Activated T-helper 1 cell treated with anti-CD3 and anti-CD28 coated beads, Interleukin-12 subunit alpha, Interleukin-12 subunit beta, Interleukin-2, Interleukin-4 antibody, amounts not matched to agents 30 ng/mL and 10 ng/mL and 1 ng/mL, durations not matched to agents 14 hours and 24 hours and 36 hours (primary cell): ENCODE data around the gene APC. TPM values are rescaled to one million over a fixed set of nuclear protein-coding genes. Genes with fewer than 3 reads are reported as not detected.

Source experiments
- DNase-seq: peaks from one replicate; pipeline ENCODE4 v3.0.0; 2021; ENCODE audit warnings: low spot score
- H3K27ac Mint-ChIP-seq: one replicate; pipeline ENCODE4 v1.8.0; 2021; ENCODE audit warnings: mild to moderate bottlenecking, mixed read lengths
- H3K27me3 Mint-ChIP-seq: one replicate; pipeline ENCODE4 v1.8.0; 2022; ENCODE audit warnings: mild to moderate bottlenecking, moderate library complexity, mixed read lengths; ENCODE audit not compliant: insufficient read depth
- H3K36me3 Mint-ChIP-seq: one replicate; pipeline ENCODE4 v1.8.0; 2021; ENCODE audit warnings: low read depth, mixed read lengths
- H3K4me1 Mint-ChIP-seq: one replicate; pipeline ENCODE4 v1.8.0; 2021; ENCODE audit warnings: low read depth, mixed read lengths
- H3K4me3 Mint-ChIP-seq: one replicate; pipeline ENCODE4 v1.8.0; 2021; ENCODE audit warnings: mild to moderate bottlenecking, moderate library complexity, mixed read lengths
- H3K9me3 Mint-ChIP-seq: one replicate; pipeline ENCODE4 v1.8.0; 2021; ENCODE audit warnings: mixed read lengths
- intact Hi-C: fragments of 100-400 bp; cut with micrococcal nuclease; formaldehyde crosslinking; loops from one replicate; pipeline ENCODE4 v1.15.1; 2024
- total RNA-seq: library from RNA; stranded (reverse); gene quantifications from 2 replicates; pipeline ENCODE4 v1.2.3, GENCODE V29; 2022

Gene APC
- total RNA-seq = 20.3 and 24.4 TPM in 2 replicates

DNA sequence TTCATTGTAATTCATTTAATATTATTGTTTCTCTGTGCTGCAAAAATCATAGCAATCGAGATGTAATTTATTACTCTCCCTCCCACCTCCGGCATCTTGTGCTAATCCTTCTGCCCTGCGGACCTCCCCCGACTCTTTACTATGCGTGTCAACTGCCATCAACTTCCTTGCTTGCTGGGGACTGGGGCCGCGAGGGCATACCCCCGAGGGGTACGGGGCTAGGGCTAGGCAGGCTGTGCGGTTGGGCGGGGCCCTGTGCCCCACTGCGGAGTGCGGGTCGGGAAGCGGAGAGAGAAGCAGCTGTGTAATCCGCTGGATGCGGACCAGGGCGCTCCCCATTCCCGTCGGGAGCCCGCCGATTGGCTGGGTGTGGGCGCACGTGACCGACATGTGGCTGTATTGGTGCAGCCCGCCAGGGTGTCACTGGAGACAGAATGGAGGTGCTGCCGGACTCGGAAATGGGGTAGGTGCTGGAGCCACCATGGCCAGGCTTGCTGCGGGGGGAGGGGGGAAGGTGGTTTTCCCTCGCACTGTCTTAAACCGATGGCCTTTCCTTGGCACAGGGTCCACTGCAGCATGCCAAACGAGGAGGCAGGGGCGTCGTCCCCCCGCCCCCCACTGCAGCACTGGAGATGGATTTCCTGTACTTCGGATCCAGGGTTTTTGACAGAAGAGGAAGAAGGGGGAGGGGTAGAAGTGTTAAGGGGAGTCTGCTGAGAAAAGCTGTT is at the start of gene APC:
TSS of gene APC (plus strand) at position 423 of the 728 bp plus-strand sequence. CDS start 17,006 bp downstream, outside the sequence.
- intact Hi-C loops = loop anchor here (1.0 to 2.0 kb wide), 2 partner anchors 30 to 319 kb away; partner anchors contain the start of gene EPB41L4A
- Mint-ChIP-seq H3K4me3 (peak within 1 kb of the TSS; percentile 89), H3K36me3 (peaks cover 3% of the 10 kb centered on the region), H3K27me3 (peaks cover 2% of the 10 kb centered on the region), H3K4me1 (peaks cover 17% of the 10 kb centered on the region), H3K9me3 (no peaks in the 10 kb centered on the region), H3K27ac (peak within 1 kb of the TSS; percentile 19)
- DNase-seq = peak; percentile 72

GRCh38 chr5:112689155-112689909 is 48.4 kb upstream of the APC start:
- Mint-ChIP-seq H3K4me3 (no peak overlapping the region), H3K36me3 (no peaks in the 10 kb centered on the region), H3K4me1 (no peaks in the 10 kb centered on the region), H3K9me3 (no peaks in the 10 kb centered on the region), H3K27me3 (peaks cover 27% of the 10 kb centered on the region), H3K27ac (no peak overlapping the region)
- DNase-seq = no peak
- intact Hi-C loops = no loop called here

DNA sequence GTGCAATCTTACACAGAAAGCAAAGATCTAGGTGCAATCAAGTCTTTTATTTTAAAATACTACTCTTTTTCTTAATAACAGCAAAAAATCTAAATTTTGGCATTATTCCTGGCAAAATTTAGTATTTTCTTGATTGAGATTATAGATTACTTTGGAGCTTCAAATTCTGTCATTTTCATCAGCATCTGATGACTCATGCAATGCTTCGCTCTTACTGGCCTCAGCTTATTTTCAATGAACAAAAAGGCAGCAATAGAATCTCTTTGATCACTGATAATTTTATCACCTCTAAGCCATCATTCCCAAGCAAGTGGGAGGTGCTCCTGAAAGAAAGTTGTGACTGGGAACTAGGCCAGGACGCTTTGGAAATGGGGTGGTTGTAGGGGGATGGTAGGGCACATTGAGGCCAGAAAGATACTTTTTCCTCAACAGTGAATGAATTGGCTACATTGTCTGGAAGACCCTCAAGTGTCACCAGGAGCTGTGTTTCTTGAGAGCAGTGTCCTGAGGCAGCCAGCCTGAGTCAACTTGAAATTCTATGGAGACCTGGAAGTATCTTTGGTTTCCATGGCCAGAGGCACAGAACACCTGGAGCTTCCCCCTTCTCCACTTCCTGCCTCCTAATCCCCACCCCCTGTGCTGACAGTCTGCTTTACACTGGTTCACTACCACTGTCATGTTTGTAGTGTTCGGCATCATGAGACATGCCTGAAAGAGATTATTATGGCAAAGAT is 46.9 kb upstream of the APC start:
- no peak for DNase-seq
- H3K4me1 Mint-ChIP-seq = no peaks in the 10 kb centered on the region
- intact Hi-C loops = loop anchor here (1.0 to 10.0 kb wide), 3 partner anchors 67 to 914 kb away; no protein-coding TSS in a partner anchor
- no peak overlapping the region for H3K27ac Mint-ChIP-seq
- H3K9me3 Mint-ChIP-seq = no peaks in the 10 kb centered on the region
- no peak overlapping the region for H3K4me3 Mint-ChIP-seq
- H3K27me3 Mint-ChIP-seq = peaks cover 33% of the 10 kb centered on the region
- H3K36me3 Mint-ChIP-seq = no peaks in the 10 kb centered on the region

- intact Hi-C loops = loop anchor here (1.0 to 10.0 kb wide), 3 partner anchors 66 to 913 kb away; no protein-coding TSS in a partner anchor
- Mint-ChIP-seq H3K36me3 (no peaks in the 10 kb centered on the region), H3K4me1 (no peaks in the 10 kb centered on the region), H3K27ac (no peak overlapping the region), H3K4me3 (no peak overlapping the region), H3K27me3 (peaks cover 36% of the 10 kb centered on the region), H3K9me3 (no peaks in the 10 kb centered on the region)
- DNase-seq = no peak
Measured at GRCh38 chr5:112691339-112691680, 46.4 kb upstream of the APC start.

- H3K36me3 Mint-ChIP-seq = no peaks in the 10 kb centered on the region
- peaks cover 36% of the 10 kb centered on the region for H3K27me3 Mint-ChIP-seq
- H3K27ac Mint-ChIP-seq = no peak overlapping the region
- intact Hi-C loops = loop anchor here (1.0 to 10.0 kb wide), 3 partner anchors 66 to 913 kb away; no protein-coding TSS in a partner anchor
- DNase-seq = peak; percentile 13
- H3K4me1 Mint-ChIP-seq = no peaks in the 10 kb centered on the region
- H3K9me3 Mint-ChIP-seq = no peaks in the 10 kb centered on the region
- no peak overlapping the region for H3K4me3 Mint-ChIP-seq
Measured at GRCh38 chr5:112691758-112692157, 45.9 kb upstream of the APC start.

DNA sequence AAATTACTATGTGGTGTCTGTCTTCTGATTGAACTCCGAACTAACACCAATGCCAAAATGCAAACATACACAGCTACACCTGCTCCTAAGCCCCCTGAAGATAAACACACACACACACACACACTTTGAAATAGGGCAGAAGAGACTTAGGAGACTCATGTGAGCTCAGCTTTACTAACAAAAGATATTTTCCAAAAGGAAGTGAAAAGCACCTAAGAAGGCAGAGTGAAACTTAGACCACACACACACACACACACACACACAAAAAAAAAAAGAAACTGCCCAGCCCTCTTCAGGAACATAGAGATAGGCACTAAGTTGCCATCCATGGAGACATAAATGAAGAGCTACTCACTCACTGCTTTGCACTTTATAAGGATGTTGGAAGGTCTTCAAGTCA is 45.2 kb upstream of the APC start:
- DNase-seq = no peak
- H3K36me3 Mint-ChIP-seq = no peaks in the 10 kb centered on the region
- no peaks in the 10 kb centered on the region for H3K4me1 Mint-ChIP-seq
- H3K27me3 Mint-ChIP-seq = peaks cover 35% of the 10 kb centered on the region
- no peak overlapping the region for H3K4me3 Mint-ChIP-seq
- no peaks in the 10 kb centered on the region for H3K9me3 Mint-ChIP-seq
- no peak overlapping the region for H3K27ac Mint-ChIP-seq
- intact Hi-C loops = loop anchor here (5.0 to 10.0 kb wide), 2 partner anchors 155 to 912 kb away; no protein-coding TSS in a partner anchor

DNA sequence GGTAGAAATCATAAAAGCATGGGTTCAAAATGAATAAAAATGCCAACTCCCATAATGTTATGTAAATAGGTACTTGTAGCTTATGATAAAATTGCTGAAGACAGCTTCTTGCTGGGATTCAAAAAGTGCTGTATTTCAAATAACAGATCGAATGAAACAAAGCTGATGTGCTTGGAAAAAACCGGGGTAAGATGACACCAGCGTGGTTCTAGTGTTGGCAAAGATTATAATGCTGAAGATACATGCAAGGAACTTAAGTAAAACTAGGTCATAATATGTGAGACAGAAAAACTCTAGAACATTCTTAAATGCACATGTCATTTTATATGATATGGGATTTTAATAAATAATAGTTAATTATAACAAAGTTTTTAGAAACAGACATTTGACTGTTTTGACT is 44.4 kb upstream of the APC start:
- Mint-ChIP-seq H3K9me3 (no peaks in the 10 kb centered on the region), H3K27me3 (peaks cover 37% of the 10 kb centered on the region), H3K4me1 (no peaks in the 10 kb centered on the region), H3K36me3 (no peaks in the 10 kb centered on the region), H3K4me3 (no peak overlapping the region), H3K27ac (no peak overlapping the region)
- DNase-seq = no peak
- intact Hi-C loops = loop anchor here (5.0 to 10.0 kb wide), 2 partner anchors 154 to 912 kb away; no protein-coding TSS in a partner anchor

GRCh38 chr5:112694853-112695709 is 42.6 kb upstream of the APC start:
- no peaks in the 10 kb centered on the region for H3K9me3 Mint-ChIP-seq
- H3K4me3 Mint-ChIP-seq = no peak overlapping the region
- no peaks in the 10 kb centered on the region for H3K4me1 Mint-ChIP-seq
- H3K27ac Mint-ChIP-seq = no peak overlapping the region
- no peak for DNase-seq
- intact Hi-C loops = loop anchor here (5.0 to 10.0 kb wide), 2 partner anchors 152 to 910 kb away; no protein-coding TSS in a partner anchor
- peaks cover 30% of the 10 kb centered on the region for H3K27me3 Mint-ChIP-seq
- no peaks in the 10 kb centered on the region for H3K36me3 Mint-ChIP-seq

- intact Hi-C loops = loop anchor here (10.0 kb wide), 1 partner anchor 908 kb away; no protein-coding TSS in a partner anchor
- no peak overlapping the region for H3K27ac Mint-ChIP-seq
- no peaks in the 10 kb centered on the region for H3K4me1 Mint-ChIP-seq
- no peak for DNase-seq
- H3K27me3 Mint-ChIP-seq = peaks cover 30% of the 10 kb centered on the region
- no peaks in the 10 kb centered on the region for H3K36me3 Mint-ChIP-seq
- no peaks in the 10 kb centered on the region for H3K9me3 Mint-ChIP-seq
- H3K4me3 Mint-ChIP-seq = no peak overlapping the region
Measured at GRCh38 chr5:112696786-112697185, 40.9 kb upstream of the APC start.

DNA sequence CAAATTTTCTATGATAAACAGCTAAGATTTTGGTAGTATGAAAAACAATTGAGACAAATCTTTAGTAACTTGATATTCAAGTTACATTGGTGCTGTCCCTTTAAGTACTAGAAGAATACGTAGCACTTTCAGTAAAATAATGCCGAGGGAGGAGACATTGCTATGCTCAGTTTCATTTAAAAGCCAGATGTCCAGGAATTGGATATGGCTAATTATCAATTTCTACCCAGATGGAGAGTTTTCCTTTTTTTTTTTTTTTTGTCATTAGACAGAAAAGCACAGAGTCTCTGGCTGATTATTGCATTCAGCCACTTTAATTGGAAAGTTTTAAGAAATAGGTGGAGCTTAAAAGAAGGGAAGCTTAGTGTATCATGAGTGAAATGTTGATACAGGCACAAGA is 40.4 kb upstream of the APC start:
- Mint-ChIP-seq H3K4me1 (no peaks in the 10 kb centered on the region), H3K36me3 (no peaks in the 10 kb centered on the region), H3K4me3 (no peak overlapping the region), H3K9me3 (no peaks in the 10 kb centered on the region), H3K27ac (no peak overlapping the region), H3K27me3 (peaks cover 30% of the 10 kb centered on the region)
- intact Hi-C loops = loop anchor here (10.0 kb wide), 1 partner anchor 907 kb away; no protein-coding TSS in a partner anchor
- DNase-seq = no peak

- H3K27me3 Mint-ChIP-seq = peaks cover 30% of the 10 kb centered on the region
- intact Hi-C loops = loop anchor here (10.0 kb wide), 1 partner anchor 907 kb away; no protein-coding TSS in a partner anchor
- H3K27ac Mint-ChIP-seq = no peak overlapping the region
- no peaks in the 10 kb centered on the region for H3K4me1 Mint-ChIP-seq
- H3K9me3 Mint-ChIP-seq = no peaks in the 10 kb centered on the region
- no peak for DNase-seq
- no peak overlapping the region for H3K4me3 Mint-ChIP-seq
- no peaks in the 10 kb centered on the region for H3K36me3 Mint-ChIP-seq
Measured at GRCh38 chr5:112697833-112698232, 39.9 kb upstream of the APC start.
